HL-60 (cell line): ENCODE data around the gene TGM1.

Experiments
- DNase-seq, 2 experiments: peaks; one replicate each; pipeline ENCODE4 v3.0.0-alpha.2; 2010 to 2020; ENCODE audit warnings: low read depth in 1 of 2, low spot score in 1 of 2
- H3K27ac ChIP-seq: fragments of 250-450 bp; sonication (Bioruptor Pico); replicated peaks from 2 replicates; pipeline ENCODE4 v1.5.1; 2020; ENCODE audit warnings: mild to moderate bottlenecking, moderate library complexity
- H3K27me3 ChIP-seq: fragments of 250-450 bp; sonication (Bioruptor Pico); 2 replicates; pipeline ENCODE4 v1.5.1; 2021; ENCODE audit warnings: mild to moderate bottlenecking, moderate library complexity; ENCODE audit not compliant: insufficient read depth, poor library complexity, severe bottlenecking
- H3K4me3 ChIP-seq: replicated peaks from 2 replicates; pipeline ENCODE4 v1.5.1; 2011; ENCODE audit warnings: mild to moderate bottlenecking, control low read depth, low read length; ENCODE audit not compliant: insufficient read depth
- GABPA ChIP-seq: IDR thresholded peaks from 2 replicates; pipeline ENCODE4 v1.6.1; 2012; ENCODE audit warnings: low read depth
- POLR2AphosphoS5 ChIP-seq: IDR thresholded peaks from 2 replicates; pipeline ENCODE4 v1.6.1; 2012; ENCODE audit warnings: low read depth
- SPI1 ChIP-seq: IDR thresholded peaks from 2 replicates; pipeline ENCODE4 v1.6.1; 2012; ENCODE audit warnings: low read depth, mild to moderate bottlenecking, borderline replicate concordance
- TF ChIP-seq, protein P1 (sequence below): IDR thresholded peaks from one replicate; pipeline ENCODE4 v1.5.1; 2011; ENCODE audit warnings: low read length, control low read depth, inconsistent platforms; ENCODE audit not compliant: insufficient read depth
- TF ChIP-seq, protein P2 (sequence below): IDR thresholded peaks from 2 replicates; pipeline ENCODE4 v1.6.1; 2012; ENCODE audit warnings: low read depth; ENCODE audit not compliant: insufficient replicate concordance

TGM1 gene

DNA sequence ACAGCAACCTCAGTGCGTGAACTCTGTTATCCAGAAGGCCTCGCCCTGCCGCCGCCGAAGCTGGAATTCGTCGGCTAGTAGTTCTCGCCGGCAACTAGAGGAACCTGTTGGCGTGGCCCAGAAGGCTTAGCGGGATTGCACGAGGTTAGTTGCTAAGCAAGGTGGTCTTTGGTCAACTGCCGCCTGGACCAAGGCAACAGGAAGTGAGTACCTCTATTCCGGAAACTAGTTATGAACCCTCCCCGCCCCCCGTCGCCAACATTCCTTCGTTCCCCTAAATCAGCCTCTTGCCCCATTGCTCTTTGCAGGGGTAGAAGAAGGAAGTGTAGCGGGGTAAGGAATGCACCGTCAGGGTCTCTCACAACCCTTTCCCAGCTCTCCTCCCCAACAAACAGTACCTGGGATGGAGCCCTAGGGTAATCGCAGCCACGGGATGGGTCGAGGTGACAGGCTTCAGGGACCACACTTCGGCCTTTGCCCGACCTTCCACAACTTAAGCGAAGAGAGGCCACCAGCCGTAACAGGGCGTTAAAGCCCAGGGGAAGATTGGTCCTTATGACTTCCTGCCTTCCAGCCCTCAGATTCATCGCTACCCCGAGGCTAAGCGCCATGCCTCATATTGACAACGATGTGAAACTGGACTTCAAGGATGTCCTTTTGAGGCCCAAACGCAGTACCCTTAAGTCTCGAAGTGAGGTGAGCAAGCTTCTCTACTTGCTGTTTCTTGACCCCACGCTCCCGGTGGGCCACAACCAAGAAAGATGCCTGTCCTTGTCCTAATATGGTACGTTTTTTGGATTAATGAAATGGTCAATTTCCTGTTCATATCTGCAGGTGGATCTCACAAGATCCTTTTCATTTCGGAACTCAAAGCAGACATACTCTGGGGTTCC lies 30.1 kb downstream of the TGM1 start, which contains the start of gene GMPR2:
Gene GMPR2, plus strand, starts transcription at position 285 of the 893 bp plus-strand sequence. Its CDS starts 325 bp downstream, at position 610.
- no peak for DNase-seq
- peak within 1 kb of the TSS; percentile 83 for H3K27ac ChIP-seq
- peak; percentile 61; the same call in 1 of the 2 replicates for TF ChIP-seq SPI1
- TF ChIP-seq, protein P1, sequence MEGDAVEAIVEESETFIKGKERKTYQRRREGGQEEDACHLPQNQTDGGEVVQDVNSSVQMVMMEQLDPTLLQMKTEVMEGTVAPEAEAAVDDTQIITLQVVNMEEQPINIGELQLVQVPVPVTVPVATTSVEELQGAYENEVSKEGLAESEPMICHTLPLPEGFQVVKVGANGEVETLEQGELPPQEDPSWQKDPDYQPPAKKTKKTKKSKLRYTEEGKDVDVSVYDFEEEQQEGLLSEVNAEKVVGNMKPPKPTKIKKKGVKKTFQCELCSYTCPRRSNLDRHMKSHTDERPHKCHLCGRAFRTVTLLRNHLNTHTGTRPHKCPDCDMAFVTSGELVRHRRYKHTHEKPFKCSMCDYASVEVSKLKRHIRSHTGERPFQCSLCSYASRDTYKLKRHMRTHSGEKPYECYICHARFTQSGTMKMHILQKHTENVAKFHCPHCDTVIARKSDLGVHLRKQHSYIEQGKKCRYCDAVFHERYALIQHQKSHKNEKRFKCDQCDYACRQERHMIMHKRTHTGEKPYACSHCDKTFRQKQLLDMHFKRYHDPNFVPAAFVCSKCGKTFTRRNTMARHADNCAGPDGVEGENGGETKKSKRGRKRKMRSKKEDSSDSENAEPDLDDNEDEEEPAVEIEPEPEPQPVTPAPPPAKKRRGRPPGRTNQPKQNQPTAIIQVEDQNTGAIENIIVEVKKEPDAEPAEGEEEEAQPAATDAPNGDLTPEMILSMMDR = no peak
- TF ChIP-seq GABPA = peak; percentile 81
- peak; percentile 84 for TF ChIP-seq POLR2AphosphoS5
- TF ChIP-seq, protein P2, sequence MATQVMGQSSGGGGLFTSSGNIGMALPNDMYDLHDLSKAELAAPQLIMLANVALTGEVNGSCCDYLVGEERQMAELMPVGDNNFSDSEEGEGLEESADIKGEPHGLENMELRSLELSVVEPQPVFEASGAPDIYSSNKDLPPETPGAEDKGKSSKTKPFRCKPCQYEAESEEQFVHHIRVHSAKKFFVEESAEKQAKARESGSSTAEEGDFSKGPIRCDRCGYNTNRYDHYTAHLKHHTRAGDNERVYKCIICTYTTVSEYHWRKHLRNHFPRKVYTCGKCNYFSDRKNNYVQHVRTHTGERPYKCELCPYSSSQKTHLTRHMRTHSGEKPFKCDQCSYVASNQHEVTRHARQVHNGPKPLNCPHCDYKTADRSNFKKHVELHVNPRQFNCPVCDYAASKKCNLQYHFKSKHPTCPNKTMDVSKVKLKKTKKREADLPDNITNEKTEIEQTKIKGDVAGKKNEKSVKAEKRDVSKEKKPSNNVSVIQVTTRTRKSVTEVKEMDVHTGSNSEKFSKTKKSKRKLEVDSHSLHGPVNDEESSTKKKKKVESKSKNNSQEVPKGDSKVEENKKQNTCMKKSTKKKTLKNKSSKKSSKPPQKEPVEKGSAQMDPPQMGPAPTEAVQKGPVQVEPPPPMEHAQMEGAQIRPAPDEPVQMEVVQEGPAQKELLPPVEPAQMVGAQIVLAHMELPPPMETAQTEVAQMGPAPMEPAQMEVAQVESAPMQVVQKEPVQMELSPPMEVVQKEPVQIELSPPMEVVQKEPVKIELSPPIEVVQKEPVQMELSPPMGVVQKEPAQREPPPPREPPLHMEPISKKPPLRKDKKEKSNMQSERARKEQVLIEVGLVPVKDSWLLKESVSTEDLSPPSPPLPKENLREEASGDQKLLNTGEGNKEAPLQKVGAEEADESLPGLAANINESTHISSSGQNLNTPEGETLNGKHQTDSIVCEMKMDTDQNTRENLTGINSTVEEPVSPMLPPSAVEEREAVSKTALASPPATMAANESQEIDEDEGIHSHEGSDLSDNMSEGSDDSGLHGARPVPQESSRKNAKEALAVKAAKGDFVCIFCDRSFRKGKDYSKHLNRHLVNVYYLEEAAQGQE = no peak

DNA sequence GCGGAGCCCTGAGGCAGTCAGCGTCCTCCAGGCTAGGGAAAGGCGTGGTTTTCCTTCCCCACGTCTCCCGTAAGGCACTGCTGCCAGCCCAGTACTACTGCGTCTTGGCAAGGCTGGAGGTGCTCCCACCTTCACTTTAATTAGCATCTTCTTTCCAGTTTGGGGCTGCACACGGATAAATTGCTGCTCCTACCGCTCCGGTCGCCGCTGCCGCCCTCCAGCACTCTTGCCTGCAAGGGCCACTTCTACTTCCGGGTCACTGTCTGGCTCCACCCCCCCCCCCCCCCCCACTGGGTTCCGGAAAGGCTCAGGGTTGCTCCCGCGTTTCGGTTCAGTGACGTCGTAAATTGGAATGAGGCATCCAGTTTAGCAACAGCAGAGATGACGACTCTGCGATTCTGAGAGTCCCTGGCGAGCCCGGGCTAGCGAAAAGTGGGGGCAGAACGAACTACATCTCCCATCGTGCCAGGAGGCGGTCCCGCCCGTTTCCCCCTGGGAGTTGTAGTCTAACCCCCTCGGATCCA lies 30.8 kb downstream of the TGM1 start, which contains the start of gene NEDD8:
Gene NEDD8, minus strand, starts transcription at position 247 of the 524 bp plus-strand sequence. Its CDS starts 100 bp downstream, at position 147.
- Histone ChIP-seq H3K27ac (peak within 1 kb of the TSS; percentile 83), H3K27me3 (no peaks in the 10 kb centered on the region), H3K4me3 (peak within 1 kb of the TSS; percentile 82)
- DNase-seq = peak; percentile 95 to 96
- TF ChIP-seq SPI1 (no peak), GABPA (peak; percentile 88), POLR2AphosphoS5 (no peak; the same call in 1 of the 2 replicates)
- TF ChIP-seq, protein P2 = no peak
- TF ChIP-seq, protein P1 = no peak

More for the DNA sequence above, 30.1 kb downstream of the TGM1 start, which contains the start of gene GMPR2:
- Histone ChIP-seq H3K27me3 (no peaks in the 10 kb centered on the region), H3K4me3 (peak within 1 kb of the TSS; percentile 82)

DNA sequence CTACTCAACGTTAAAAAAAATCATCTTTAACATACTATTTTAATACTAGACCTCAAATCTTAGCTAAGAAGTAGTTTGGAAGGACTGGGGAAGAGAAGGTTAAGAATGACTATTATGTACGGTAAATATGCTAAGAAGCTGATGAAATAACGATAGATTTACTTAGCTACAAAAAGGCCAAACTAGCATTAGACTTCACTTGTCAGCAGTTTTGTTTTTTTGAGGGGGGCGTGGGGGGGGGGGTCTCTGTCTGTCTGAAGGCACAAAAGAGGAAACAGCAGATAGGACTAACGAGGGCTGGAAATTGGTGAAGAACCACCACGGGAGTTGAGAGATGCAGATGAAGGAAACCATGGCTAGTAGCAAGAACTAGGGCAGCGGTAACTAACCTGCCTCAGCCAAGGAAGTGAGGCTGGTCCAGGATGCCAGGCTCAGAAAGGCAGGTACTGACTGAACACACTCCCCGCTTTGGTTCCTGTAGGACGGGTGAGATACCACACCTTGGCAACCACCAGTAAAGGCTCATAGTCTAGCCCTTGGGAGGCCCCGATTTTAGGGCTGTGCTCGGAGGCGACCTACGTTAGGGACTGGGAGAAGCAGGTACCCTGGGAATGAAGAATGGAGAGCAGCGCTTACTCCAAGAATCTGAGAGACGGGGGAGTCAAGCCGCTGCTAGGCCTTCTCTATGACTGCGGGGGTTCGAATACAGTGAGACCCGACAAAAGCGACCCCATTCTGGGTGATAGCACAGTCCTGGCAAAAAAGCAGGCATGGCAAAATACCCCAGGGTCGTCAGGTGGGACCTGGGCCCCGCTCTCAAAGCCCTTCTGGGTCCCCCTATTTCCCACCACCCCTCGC lies 31.5 kb downstream of the TGM1 start:
- peak overlapping the region; percentile 82 for H3K4me3 ChIP-seq
- peak overlapping the region; percentile 83 for H3K27ac ChIP-seq
- H3K27me3 ChIP-seq = no peaks in the 10 kb centered on the region
- DNase-seq = peak in 1 of 2 experiments; percentile 12
- TF ChIP-seq SPI1 (peak; percentile 25; the same call in 1 of the 2 replicates), GABPA (no peak)
- TF ChIP-seq, protein P1 = no peak
